HCT116 (cell line): Measurements from ENCODE around the gene MRRF. TPM values are rescaled to one million over a fixed set of nuclear protein-coding genes. Genes with fewer than 3 reads are reported as not detected.

Experiments used
- ATAC-seq: fragments of 200-7000 bp; cut with Tn5 transposase; 2 replicates; pipeline ENCODE4 v1.9.1; 2020; ENCODE audit warnings: mild to moderate bottlenecking, moderate library complexity
- BruUV-seq: library from RNA; stranded (reverse); fragments of 400-500 nt; replicated peaks from 2 replicates; lab custom pipeline; 2021; lab: Mats Ljungman, UMichigan
- CTCF ChIA-PET: fragments of 300-600 bp; sonication (Branson Sonifier 250); formaldehyde crosslinking; loops from one replicate; lab custom pipeline; 2021; ENCODE audit warnings: antibody characterized with exemption; lab: Charles Lee
- POLR2A ChIA-PET: fragments of 300-600, 350-600 bp; sonication (Branson Sonifier 250); formaldehyde crosslinking; loops from one replicate; lab custom pipeline; 2021; ENCODE audit warnings: antibody characterized with exemption; lab: Charles Lee
- RAD21 ChIA-PET, 2 experiments: fragments of 300-600 bp; sonication (Branson Sonifier 250); formaldehyde crosslinking; loops; one replicate each; lab custom pipeline; 2023; ENCODE audit warnings: low total read pairs in 2 of 2; ENCODE audit not compliant: uncharacterized antibody in 2 of 2, unreplicated experiment in 2 of 2, low non-redundant PET in 1 of 2; lab: Charles Lee
- DNase-seq: peaks from one replicate; pipeline ENCODE4 v3.0.0-alpha.2; 2010; ENCODE audit warnings: low read depth, low spot score
- H2AFZ ChIP-seq: fragments of 200-600 bp; shearing (Covaris generic), sonication (generic); 2 replicates; pipeline ENCODE4 v1.6.1; 2017; ENCODE audit warnings: low read depth, mixed run types, mixed read lengths, antibody characterized with exemption, low read length; ENCODE audit not compliant: poor library complexity, severe bottlenecking
- H3K27ac ChIP-seq: 2 replicates; pipeline ENCODE4 v1.5.1; 2012; ENCODE audit warnings: low read depth, low read length
- H3K27me3 ChIP-seq: fragments of 200-600 bp; sonication (generic); 2 replicates; pipeline ENCODE4 v1.6.1; 2016; ENCODE audit warnings: mixed run types, low read length, mixed read lengths; ENCODE audit not compliant: insufficient read depth
- H3K36me3 ChIP-seq, 2 experiments: fragments of 200-500 bp in 1 of 2; fragments of 200-600 bp in 1 of 2; sonication (Bioruptor generic) in 1 of 2; sonication (generic) in 1 of 2; 2 replicates each; pipeline versions ENCODE4 v1.5.1 to v1.6.1; 2014 to 2016; ENCODE audit warnings: low read length in 2 of 2, inconsistent platforms in 1 of 2, mixed read lengths in 1 of 2, mixed run types in 1 of 2; ENCODE audit not compliant: insufficient read depth in 2 of 2, control insufficient read depth in 1 of 2
- H3K4me1 ChIP-seq, 2 experiments: fragments of 200-600 bp in 1 of 2; sonication (generic) in 1 of 2; 2 replicates each; pipeline versions ENCODE4 v1.5.1 to v1.6.1; 2012 to 2017; ENCODE audit warnings: low read length in 2 of 2, inconsistent platforms in 1 of 2, mild to moderate bottlenecking in 1 of 2, mixed read lengths in 1 of 2, mixed run types in 1 of 2, moderate library complexity in 1 of 2; ENCODE audit not compliant: insufficient read depth in 2 of 2, control insufficient read depth in 1 of 2
- H3K4me2 ChIP-seq: fragments of 200-600 bp; sonication (generic); 2 replicates; pipeline ENCODE4 v1.6.1; 2017; ENCODE audit warnings: mixed run types, low read length, mixed read lengths
- H3K4me3 ChIP-seq, 2 experiments: fragments of 200-600 bp in 1 of 2; sonication (generic) in 1 of 2; replicated peaks in 1 of 2; 2 replicates each; pipeline ENCODE4 v1.5.1; 2011 to 2016; ENCODE audit warnings: low read length in 2 of 2, control low read depth in 1 of 2, low read depth in 1 of 2, mild to moderate bottlenecking in 1 of 2, mixed read lengths in 1 of 2, mixed run types in 1 of 2
- H3K79me2 ChIP-seq: fragments of 200-600 bp; sonication (generic); 2 replicates; pipeline ENCODE4 v1.6.1; 2017; ENCODE audit warnings: mild to moderate bottlenecking, mixed run types, low read length, moderate library complexity, mixed read lengths; ENCODE audit not compliant: insufficient read depth
- H3K9ac ChIP-seq: fragments of 200-600 bp; sonication (generic); 2 replicates; pipeline ENCODE4 v1.6.1; 2016; ENCODE audit warnings: low read length, mixed read lengths
- H3K9me2 ChIP-seq: fragments of 200-600 bp; sonication (generic), shearing (Covaris generic); 2 replicates; pipeline ENCODE4 v1.6.1; 2017; ENCODE audit warnings: mixed run types, mild to moderate bottlenecking, moderate library complexity; ENCODE audit not compliant: insufficient read depth
- H3K9me3 ChIP-seq, 2 experiments: fragments of 200-500 bp in 1 of 2; fragments of 200-600 bp in 1 of 2; sonication (Bioruptor generic) in 1 of 2; sonication (generic) in 1 of 2; 2 replicates each; pipeline ENCODE4 v1.6.1; 2014 to 2017; ENCODE audit warnings: low read length in 2 of 2, mixed read lengths in 2 of 2, inconsistent platforms in 1 of 2, low read depth in 1 of 2, mild to moderate bottlenecking in 1 of 2, mixed run types in 1 of 2, moderate library complexity in 1 of 2; ENCODE audit not compliant: control insufficient read depth in 1 of 2, insufficient read depth in 1 of 2
- H4K20me1 ChIP-seq: fragments of 200-600 bp; sonication (generic), shearing (Covaris generic); 2 replicates; pipeline ENCODE4 v1.6.1; 2017; ENCODE audit warnings: mixed run types, mild to moderate bottlenecking, moderate library complexity; ENCODE audit not compliant: insufficient read depth
- CBX3 ChIP-seq: IDR thresholded peaks from 2 replicates; pipeline ENCODE4 v1.6.1; 2012; ENCODE audit warnings: low read depth
- CEBPB ChIP-seq: IDR thresholded peaks from 2 replicates; pipeline ENCODE4 v1.6.1; 2012; ENCODE audit warnings: low read depth
- EGR1 ChIP-seq: IDR thresholded peaks from 2 replicates; pipeline ENCODE4 v1.6.1; 2012; ENCODE audit warnings: low read depth
- ELF1 ChIP-seq: IDR thresholded peaks from 2 replicates; pipeline ENCODE4 v1.6.1; 2012; ENCODE audit warnings: low read depth, borderline replicate concordance
- EZH2 ChIP-seq: fragments of 200-600 bp; sonication (generic); IDR thresholded peaks from 2 replicates; pipeline ENCODE4 v1.6.1; 2017; ENCODE audit warnings: antibody characterized with exemption, mixed run types
- EZH2phosphoT487 ChIP-seq: fragments of 200-600 bp; IDR thresholded peaks from 2 replicates; pipeline ENCODE4 v1.6.1; 2018; ENCODE audit warnings: antibody characterized with exemption, borderline replicate concordance
- FOSL1 ChIP-seq: IDR thresholded peaks from 2 replicates; pipeline ENCODE4 v1.6.1; 2012; ENCODE audit warnings: low read depth
- JUND ChIP-seq: IDR thresholded peaks from 2 replicates; pipeline ENCODE4 v1.6.1; 2012
- POLR2A ChIP-seq: IDR thresholded peaks from 2 replicates; pipeline ENCODE4 v1.7.0; 2011; ENCODE audit warnings: borderline replicate concordance; ENCODE audit not compliant: insufficient read depth, insufficient read length; ENCODE audit errors: extremely low read depth
- RAD21 ChIP-seq: IDR thresholded peaks from 2 replicates; pipeline ENCODE4 v1.6.1; 2012; ENCODE audit warnings: low read depth, mild to moderate bottlenecking
- SIN3A ChIP-seq: IDR thresholded peaks from 2 replicates; pipeline ENCODE4 v1.6.1; 2012; ENCODE audit warnings: low read depth
- SP1 ChIP-seq: IDR thresholded peaks from 2 replicates; pipeline ENCODE4 v1.6.1; 2012; ENCODE audit warnings: low read depth
- SRF ChIP-seq: IDR thresholded peaks from 2 replicates; pipeline ENCODE4 v1.6.1; 2012; ENCODE audit warnings: low read depth
- TCF7L2 ChIP-seq: IDR thresholded peaks from 2 replicates; pipeline ENCODE4 v1.7.0; 2011; ENCODE audit warnings: borderline replicate concordance, inconsistent platforms; ENCODE audit not compliant: insufficient read depth, insufficient read length; ENCODE audit errors: extremely low read depth
- YY1 ChIP-seq: IDR thresholded peaks from 2 replicates; pipeline ENCODE4 v1.6.1; 2011; ENCODE audit warnings: low read length, low read depth, moderate library complexity, mild to moderate bottlenecking; ENCODE audit not compliant: insufficient replicate concordance; ENCODE audit errors: extremely low read depth
- ZFX ChIP-seq: fragments of 450-650 bp; IDR thresholded peaks from 2 replicates; pipeline ENCODE4 v1.6.1; 2017
- ZNF274 ChIP-seq: fragments of 200-500 bp; sonication (Bioruptor generic); IDR thresholded peaks from 2 replicates; pipeline ENCODE4 v1.6.1; 2014; ENCODE audit warnings: mild to moderate bottlenecking, low read depth, low read length, inconsistent platforms
- intact Hi-C: fragments of 100-400 bp; cut with micrococcal nuclease; formaldehyde crosslinking; loops from 2 replicates; pipeline ENCODE4 v1.10.0; 2022
- total RNA-seq: library from RNA; stranded (reverse); gene quantifications from one replicate; pipeline ENCODE4 v1.2.1, GENCODE V29; 2021; ENCODE audit not compliant: unreplicated experiment
- TF ChIP-seq, protein P1 (sequence below): IDR thresholded peaks from 2 replicates; pipeline ENCODE4 v1.6.1; 2012
- TF ChIP-seq, protein P2 (sequence below): IDR thresholded peaks from 2 replicates; pipeline ENCODE4 v1.6.1; 2012; ENCODE audit warnings: low read depth

MRRF gene
- total RNA-seq, 1 experiment from 2014 or later: 88.6 TPM

DNA sequence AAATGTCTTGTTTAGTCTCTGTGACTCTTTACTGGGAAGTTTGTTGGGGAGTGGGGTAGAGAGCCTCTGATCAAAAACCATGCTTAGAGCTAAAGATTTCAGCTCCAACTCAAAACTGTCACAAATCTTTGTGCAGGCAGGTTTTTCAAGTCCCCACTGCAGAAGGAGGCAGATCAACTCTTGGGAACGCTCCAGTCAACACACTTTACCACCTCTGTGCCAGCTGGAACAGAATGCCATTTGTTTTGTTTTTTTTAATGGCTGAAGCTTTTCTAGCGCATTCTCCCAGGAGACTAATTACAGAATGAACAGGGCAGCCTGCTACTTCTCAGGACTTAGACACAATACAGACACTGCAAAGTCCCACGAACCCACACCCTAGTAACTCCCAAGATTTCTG lies 18.0 kb upstream of the MRRF start (continued):
- no peak for TF ChIP-seq SIN3A
- no peak for TF ChIP-seq SRF
- no peak for TF ChIP-seq RAD21
- TF ChIP-seq JUND: no peak
- no peak for TF ChIP-seq SP1
- no peak for TF ChIP-seq EZH2
- TF ChIP-seq POLR2A: no peak
- TF ChIP-seq ZFX: no peak
- TF ChIP-seq CBX3: no peak

DNA sequence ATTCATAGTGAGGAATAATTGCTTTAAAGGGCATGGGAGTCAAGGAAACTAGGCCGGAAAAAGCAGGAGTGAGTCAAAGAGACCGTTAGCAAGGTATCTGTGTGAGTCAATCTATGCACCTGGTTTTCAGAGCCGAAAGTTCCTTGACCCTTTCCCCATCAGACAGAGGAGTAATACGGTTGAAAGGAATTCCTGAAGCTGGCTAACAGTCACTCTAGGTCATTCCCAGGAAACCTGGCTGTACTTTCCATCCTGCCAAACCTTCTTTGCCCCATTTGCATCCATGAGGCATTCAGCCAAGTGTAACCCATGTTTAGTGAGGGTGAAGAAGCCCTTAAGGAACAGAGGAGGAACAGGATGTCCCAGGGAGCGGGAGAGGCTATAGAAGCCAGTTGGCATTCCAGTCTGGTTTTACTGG lies 16.2 kb upstream of the MRRF start:
- CTCF ChIA-PET: no interaction called here
- Histone ChIP-seq H3K27ac (no peak overlapping the region), H3K4me3 (no peak overlapping the region), H3K79me2 (peaks cover 5% of the 10 kb centered on the region; the same call in 1 of the 2 replicates), H3K36me3 (peaks cover 38 to 48% of the 10 kb centered on the region in 2 experiments), H3K4me1 (peaks cover 0 to 5% of the 10 kb centered on the region in 2 experiments; a peak in 1 of 4 replicates), H3K9me2 (no peaks in the 10 kb centered on the region), H3K4me2 (peak overlapping the region; percentile 14; the same call in 1 of the 2 replicates), H3K9ac (no peak overlapping the region), H2AFZ (no peak overlapping the region), H3K27me3 (no peaks in the 10 kb centered on the region), H4K20me1 (no peaks in the 10 kb centered on the region), H3K9me3 (no peaks in the 10 kb centered on the region)
- ATAC-seq: no peak; the same call in 1 of the 2 replicates
- intact Hi-C loops: no loop called here
- BruUV-seq: no TSS peak
- TF ChIP-seq, protein P1, sequence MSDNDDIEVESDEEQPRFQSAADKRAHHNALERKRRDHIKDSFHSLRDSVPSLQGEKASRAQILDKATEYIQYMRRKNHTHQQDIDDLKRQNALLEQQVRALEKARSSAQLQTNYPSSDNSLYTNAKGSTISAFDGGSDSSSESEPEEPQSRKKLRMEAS: no peak
- TF ChIP-seq RAD21: no peak
- TF ChIP-seq, protein P2, sequence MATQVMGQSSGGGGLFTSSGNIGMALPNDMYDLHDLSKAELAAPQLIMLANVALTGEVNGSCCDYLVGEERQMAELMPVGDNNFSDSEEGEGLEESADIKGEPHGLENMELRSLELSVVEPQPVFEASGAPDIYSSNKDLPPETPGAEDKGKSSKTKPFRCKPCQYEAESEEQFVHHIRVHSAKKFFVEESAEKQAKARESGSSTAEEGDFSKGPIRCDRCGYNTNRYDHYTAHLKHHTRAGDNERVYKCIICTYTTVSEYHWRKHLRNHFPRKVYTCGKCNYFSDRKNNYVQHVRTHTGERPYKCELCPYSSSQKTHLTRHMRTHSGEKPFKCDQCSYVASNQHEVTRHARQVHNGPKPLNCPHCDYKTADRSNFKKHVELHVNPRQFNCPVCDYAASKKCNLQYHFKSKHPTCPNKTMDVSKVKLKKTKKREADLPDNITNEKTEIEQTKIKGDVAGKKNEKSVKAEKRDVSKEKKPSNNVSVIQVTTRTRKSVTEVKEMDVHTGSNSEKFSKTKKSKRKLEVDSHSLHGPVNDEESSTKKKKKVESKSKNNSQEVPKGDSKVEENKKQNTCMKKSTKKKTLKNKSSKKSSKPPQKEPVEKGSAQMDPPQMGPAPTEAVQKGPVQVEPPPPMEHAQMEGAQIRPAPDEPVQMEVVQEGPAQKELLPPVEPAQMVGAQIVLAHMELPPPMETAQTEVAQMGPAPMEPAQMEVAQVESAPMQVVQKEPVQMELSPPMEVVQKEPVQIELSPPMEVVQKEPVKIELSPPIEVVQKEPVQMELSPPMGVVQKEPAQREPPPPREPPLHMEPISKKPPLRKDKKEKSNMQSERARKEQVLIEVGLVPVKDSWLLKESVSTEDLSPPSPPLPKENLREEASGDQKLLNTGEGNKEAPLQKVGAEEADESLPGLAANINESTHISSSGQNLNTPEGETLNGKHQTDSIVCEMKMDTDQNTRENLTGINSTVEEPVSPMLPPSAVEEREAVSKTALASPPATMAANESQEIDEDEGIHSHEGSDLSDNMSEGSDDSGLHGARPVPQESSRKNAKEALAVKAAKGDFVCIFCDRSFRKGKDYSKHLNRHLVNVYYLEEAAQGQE: no peak
- no peak for TF ChIP-seq YY1
- TF ChIP-seq CEBPB: no peak
- TF ChIP-seq SP1: no peak
- TF ChIP-seq FOSL1: no peak
- no peak for TF ChIP-seq ELF1
- no peak for TF ChIP-seq JUND
- TF ChIP-seq EZH2phosphoT487: no peak
- no peak for TF ChIP-seq ZFX
- TF ChIP-seq TCF7L2: no peak
- no peak for TF ChIP-seq SRF
- TF ChIP-seq EZH2: no peak
- TF ChIP-seq CBX3: no peak
- no peak for TF ChIP-seq ZNF274
- no peak for TF ChIP-seq EGR1
- DNase-seq: peak; percentile 10
- RAD21 ChIA-PET: no interaction called here
- POLR2A ChIA-PET: no interaction called here
